ENCODE measurements around the gene HOATZ.

HOATZ gene

DNA sequence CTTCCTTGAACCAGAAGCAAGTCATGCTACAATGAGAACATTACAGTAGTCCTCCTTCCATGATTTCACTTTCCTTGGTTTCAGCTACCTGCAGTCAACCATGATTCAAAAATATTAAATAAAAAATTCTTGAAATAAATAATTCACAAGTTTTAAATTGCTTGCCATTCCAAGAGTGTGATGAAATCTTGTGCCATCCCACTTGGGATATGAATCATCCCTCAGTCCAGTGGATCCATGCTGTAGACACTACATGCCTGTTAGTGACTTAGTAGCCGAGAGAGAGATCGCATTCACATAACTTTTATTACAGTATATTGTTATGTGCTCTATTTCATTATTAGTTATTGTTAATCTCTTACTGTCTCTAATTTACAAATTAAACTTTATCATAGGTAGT is 6.0 kb downstream of the HOATZ start:
- H3K4me3 ChIP-seq (ENCODE audit: low read depth, low read length), result no peak overlapping the region
- TF ChIP-seq CTCF (conservative IDR thresholded peaks at IDR 0.05; ENCODE audit: low read depth, low read length), result no peak
- DNase-seq (ENCODE audit: low read depth), result peak; percentile 39

DNA sequence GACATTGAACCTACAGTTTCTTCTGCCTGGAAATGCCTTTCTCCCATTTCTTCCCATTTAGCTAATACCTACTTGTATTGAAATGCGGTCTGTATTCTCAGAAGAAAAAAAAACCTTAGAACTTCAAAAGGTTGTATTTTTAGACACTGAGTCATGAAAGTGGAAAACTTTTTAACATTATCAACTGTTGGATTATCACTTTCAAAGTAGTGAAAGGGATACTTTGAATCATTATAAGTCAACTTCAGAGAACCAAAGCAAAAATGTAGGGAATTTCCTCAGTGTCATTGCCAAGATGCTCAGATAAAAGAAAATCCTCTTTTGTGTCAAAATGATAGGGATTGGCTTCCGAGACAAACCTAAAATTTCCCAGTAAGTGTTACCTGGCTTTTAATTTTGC is 6.6 kb downstream of the HOATZ start:
- no peak for DNase-seq (ENCODE audit: low read depth)
- TF ChIP-seq CTCF (conservative IDR thresholded peaks at IDR 0.05; ENCODE audit: low read depth, low read length), result no peak
- H3K4me3 ChIP-seq (ENCODE audit: low read depth, low read length), result no peak overlapping the region

DNA sequence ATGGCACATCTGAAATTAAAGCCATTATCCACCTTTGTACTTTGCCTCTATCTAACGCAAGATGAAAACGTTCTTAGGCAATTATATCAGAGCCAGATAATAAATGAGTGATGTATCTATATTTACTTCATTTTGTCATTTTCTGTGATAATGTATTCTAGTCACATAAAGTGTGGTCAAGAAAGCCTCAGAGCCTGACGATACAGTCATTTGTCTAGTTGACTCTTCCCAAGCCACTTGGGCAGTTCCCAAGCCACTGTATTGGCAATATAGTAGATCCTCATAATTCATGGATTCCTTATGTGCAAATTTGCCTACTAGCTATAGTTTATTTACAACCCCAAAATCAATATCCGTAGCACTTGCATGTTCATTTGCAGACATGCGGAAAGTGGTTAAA is 7.8 kb downstream of the HOATZ start:
- TF ChIP-seq CTCF (conservative IDR thresholded peaks at IDR 0.05; ENCODE audit: low read depth, low read length), result no peak
- DNase-seq (ENCODE audit: low read depth), result no peak
- H3K4me3 ChIP-seq (ENCODE audit: low read depth, low read length), result no peak overlapping the region

DNA sequence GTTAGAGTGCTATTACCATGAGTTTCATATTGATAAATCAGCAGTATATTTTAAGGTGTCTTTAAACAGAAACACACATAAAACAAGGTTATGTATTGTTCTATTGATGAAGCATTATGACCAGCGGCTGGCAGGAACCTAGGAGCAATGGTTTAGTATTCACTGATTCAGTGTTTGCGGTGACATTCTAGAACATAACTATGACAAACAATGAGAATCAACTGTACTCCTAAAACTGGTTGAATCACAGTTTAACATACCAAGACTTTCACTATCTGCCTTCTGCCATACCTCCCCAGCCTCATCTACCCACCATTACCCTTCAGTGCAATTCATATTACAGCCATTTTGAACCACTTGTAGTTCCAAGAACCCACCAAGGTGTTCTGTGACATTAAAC is 8.8 kb downstream of the HOATZ start:
- no peak overlapping the region for H3K4me3 ChIP-seq (ENCODE audit: low read depth, low read length)
- DNase-seq (ENCODE audit: low read depth), result no peak
- no peak for TF ChIP-seq CTCF (conservative IDR thresholded peaks at IDR 0.05; ENCODE audit: low read depth, low read length)

DNA sequence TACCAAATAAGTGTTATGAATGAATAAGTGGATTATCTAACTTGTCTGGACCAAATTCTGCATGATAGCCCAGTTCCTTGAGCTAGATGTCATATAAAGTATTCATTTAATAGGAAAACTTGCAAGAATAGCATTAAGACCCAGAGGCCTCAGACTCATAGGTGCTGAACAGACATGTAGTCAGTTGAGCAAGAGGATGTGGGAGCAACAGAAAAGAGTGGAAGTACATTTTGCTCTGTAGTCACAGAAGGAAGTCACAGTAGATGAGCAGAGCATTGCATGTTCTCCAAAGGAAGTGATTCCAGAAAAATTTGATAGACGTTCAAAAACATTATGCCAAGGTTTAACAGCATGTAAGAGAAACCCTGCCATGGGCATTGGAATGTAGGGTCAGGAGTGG is 9.5 kb downstream of the HOATZ start:
- no peak for DNase-seq (ENCODE audit: low read depth)

DNA sequence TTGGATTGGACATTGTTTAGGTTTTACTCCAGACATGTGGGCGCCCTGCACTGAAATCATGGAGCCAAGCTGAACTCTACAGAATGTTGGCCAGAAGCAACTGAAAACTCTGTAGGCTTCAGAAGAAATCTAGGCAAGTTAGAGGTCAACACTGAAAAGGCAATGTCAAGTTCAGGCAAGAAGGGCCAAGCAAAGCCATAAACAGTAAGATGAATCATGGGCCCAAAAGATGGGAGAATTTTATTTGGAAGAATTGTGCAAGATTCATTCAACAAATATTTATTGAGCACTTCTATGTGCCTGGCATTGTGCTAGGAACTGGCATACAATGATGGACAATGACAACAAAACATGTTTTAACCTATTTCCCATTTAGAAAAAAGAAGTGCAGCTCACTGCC is 10.9 kb downstream of the HOATZ start:
- no peak overlapping the region for H3K4me3 ChIP-seq (ENCODE audit: low read depth, low read length)
- DNase-seq (ENCODE audit: low read depth), result no peak
- TF ChIP-seq CTCF (conservative IDR thresholded peaks at IDR 0.05; ENCODE audit: low read depth, low read length), result no peak

More for the DNA sequence above, 9.5 kb downstream of the HOATZ start:
- no peak for TF ChIP-seq CTCF (conservative IDR thresholded peaks at IDR 0.05; ENCODE audit: low read depth, low read length)
- H3K4me3 ChIP-seq (ENCODE audit: low read depth, low read length), result no peak overlapping the region

GRCh38 chr11:111526501-111526900 is 11.9 kb downstream of the HOATZ start:
- no peak overlapping the region for H3K4me3 ChIP-seq (ENCODE audit: low read depth, low read length)
- DNase-seq (ENCODE audit: low read depth), result peak; percentile 70
- TF ChIP-seq CTCF (conservative IDR thresholded peaks at IDR 0.05; ENCODE audit: low read depth, low read length), result no peak
